HG03025 (cell line): Measurements from ENCODE around the gene MUC4.

Source experiments
- ATAC-seq: cut with Tn5 transposase; IDR thresholded peaks from one replicate; pipeline ENCODE4 v1.9.1; 2021; ENCODE audit warnings: mild to moderate bottlenecking, moderate library complexity; ENCODE audit not compliant: unreplicated experiment, low FRiP score

MUC4 gene

DNA sequence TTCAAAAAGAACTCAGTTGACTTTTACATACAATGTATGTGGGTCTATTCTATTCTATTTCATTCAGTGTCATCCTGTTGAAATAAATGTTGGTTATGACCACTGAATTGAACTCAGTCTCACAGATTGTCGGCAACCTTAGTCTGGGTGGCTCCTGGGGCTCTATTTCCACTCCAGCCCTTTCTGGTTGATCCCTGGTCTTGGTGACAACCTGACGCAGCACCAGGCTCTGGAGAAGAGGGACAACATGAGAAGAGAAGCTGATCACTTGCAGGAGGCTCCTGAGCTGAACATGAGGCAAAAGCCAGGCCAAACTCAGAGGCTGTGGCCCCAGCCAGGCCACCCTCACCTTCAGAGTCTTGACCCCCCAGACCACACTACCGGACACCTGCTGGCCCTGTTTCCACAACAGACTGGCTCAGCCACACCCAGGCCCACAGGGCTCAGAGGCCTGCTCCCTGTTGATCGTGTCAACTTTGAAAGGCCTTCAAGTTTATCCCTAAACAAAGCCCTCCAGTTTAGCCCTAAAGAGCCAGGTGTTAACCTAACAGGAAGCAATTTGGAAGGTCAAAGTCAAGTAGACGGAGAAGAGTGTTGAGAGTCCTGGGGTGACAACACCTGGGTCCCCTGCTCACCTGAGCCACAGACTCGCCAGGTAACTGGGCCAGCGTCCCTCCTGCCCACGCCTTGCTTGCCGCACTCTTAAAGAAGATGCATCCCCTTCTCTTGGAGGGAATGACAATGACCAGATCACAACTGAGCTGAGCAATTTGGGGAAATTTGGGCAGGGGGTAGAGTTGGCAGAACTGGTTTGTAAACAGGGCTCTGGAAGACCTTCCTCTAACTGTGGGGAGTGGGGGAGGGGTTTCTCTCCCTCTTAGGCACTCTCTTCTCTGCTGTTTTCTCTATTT, 106.4 kb downstream of the MUC4 start:
- no peak for ATAC-seq

- no peak for ATAC-seq
Observed at GRCh38 chr3:195704433-195704999, 107.2 kb downstream of the MUC4 start.

DNA sequence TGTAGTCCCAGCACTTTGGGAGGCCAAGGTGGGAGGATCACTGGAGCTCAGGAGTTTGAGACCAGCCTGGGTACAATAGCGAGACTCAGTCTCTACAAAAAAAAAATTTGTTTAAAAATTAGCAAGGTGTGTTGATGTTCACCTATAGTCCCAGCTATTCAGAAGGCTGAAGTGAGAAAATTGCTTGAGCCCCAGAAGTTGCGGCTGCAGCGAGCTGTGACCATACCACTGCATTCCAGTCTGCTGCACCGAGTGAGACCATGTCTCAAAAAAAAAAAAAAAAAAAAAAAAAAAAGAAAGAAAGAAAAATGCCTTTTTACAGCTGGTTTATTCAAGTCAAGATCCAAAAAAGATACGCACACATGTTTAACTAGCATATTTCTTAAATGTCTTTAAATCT, 108.0 kb downstream of the MUC4 start:
- ATAC-seq = no peak

GRCh38 chr3:195701042-195701915, 110.5 kb downstream of the MUC4 start:
- ATAC-seq = no peak

- ATAC-seq = no peak
Observed at GRCh38 chr3:195700319-195700718, 111.4 kb downstream of the MUC4 start.

DNA sequence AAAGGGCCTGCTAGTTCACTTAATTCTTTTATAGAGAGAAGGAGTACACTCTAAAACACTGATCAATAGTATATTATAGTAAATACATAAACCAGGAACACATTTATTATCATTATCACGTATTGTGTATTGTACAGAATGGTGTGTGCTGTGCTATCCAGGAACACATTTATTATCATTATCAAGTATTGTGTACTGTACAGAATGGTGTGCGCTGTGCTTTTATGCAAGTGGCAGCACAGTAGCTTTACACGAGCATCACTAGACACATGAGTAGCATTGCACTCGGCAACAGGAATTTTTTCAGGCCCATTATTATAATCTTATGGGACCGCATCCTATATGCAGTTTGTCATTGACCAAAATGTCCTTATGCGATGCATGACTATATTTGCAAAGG, 111.9 kb downstream of the MUC4 start:
- no peak for ATAC-seq

DNA sequence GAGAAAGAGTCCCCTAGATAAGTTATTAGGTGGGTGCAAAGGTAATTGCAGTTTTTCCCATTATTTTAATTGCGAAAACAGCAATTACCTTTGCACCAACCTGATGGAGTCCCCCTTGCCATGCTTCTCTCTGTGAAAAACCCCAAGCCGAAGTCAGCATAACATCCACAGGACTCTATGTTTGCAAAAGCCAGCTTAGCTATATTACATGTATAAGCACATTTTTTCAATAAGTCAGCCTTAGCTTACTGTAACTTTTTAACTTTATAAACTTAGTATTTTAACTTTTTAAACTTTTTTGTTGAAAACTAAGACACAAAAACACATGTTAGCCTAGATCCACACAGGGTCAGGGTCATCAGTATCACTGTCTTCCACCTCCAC, 112.3 kb downstream of the MUC4 start:
- ATAC-seq = no peak

- no peak for ATAC-seq
Observed at GRCh38 chr3:195698647-195699387, 112.9 kb downstream of the MUC4 start.

DNA sequence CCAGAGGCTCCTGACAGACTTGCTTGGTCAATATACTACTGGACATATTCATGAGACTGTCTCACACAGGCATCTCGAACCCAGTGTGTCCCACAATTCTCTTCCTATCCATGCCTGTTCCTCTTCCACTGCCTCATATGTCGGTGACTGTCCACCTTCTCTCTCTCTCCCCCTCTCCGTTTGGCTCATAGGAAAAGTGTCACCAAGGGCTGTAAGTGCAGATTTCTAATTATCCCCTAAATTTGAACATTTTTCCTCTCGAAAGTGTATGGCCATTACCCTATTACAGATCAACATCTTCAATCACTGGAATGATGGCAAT, 113.4 kb downstream of the MUC4 start:
- ATAC-seq = no peak

DNA sequence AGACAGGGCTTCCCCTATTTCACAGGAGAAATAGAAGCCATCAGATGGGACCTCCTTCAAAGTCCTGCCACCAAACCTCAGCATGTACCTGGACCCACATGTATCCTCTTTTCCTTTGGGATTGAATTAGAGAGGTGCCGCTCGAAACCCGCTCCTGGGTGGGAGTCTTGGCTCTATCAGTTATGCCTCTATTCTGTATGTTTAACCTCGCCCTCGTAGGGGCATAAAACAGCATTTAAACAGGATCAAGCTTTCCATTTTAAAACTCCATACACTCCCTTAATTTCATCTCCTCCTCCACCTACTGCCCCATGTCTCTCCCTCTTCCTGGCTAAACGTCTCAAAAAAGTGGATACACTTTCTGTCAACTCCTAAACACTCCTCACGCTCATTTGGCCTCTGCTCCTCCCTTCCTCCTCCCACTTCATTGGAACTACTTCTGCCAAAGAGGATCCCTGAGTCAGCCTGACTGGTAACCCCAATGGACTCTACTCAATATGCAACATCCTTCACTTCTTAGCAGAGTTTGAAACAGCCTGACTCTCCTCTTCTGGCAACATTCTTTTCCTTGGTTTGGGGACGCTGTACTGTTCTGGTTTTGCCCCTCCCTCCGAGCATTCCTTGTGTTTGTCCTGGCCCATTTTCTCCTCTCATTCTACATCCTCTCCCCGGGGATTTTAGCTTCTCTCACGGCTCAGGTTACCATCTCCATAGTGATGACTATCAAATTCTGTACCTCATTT, 114.0 kb downstream of the MUC4 start:
- ATAC-seq = no peak
